Heart left ventricle (tissue), 16 donors: ENCODE data around the gene FAM221B. TPM values are rescaled to one million over a fixed set of nuclear protein-coding genes. Genes with fewer than 3 reads are reported as not detected.

Experiments used
- ATAC-seq, 4 donors: fragments of 200-7000 bp; cut with Tn5 transposase; one replicate each; pipeline ENCODE4 v1.9.1; 2020 to 2022; ENCODE audit warnings: moderate library complexity in 4 of 4, mild to moderate bottlenecking in 3 of 4, moderate number of reproducible peaks in 1 of 4
- DNase-seq, 5 donors: peaks; one replicate each; pipeline ENCODE4 v3.0.0-alpha.2; 2020
- H3K27ac ChIP-seq, 12 donors: fragments of 200-600 bp; sonication (generic) in 4 of 12; one replicate each; pipeline versions ENCODE4 v1.5.0 to v1.8.0; 2016 to 2022; ENCODE audit warnings: mild to moderate bottlenecking in 2 of 12
- H3K27me3 ChIP-seq, 9 donors: fragments of 200-600 bp; sonication (generic) in 2 of 9; one replicate each; pipeline versions ENCODE4 v1.5.1 to v1.8.0; 2016 to 2022; ENCODE audit warnings: mild to moderate bottlenecking in 3 of 9
- H3K36me3 ChIP-seq, 9 donors: fragments of 200-600 bp; sonication (generic) in 2 of 9; one replicate each; pipeline versions ENCODE4 v1.5.0 to v1.8.0; 2018 to 2022; ENCODE audit warnings: mild to moderate bottlenecking in 2 of 9
- H3K4me1 ChIP-seq, 12 donors: fragments of 200-600 bp; sonication (generic) in 4 of 12; one replicate each; pipeline versions ENCODE4 v1.5.0 to v1.8.0; 2016 to 2022; ENCODE audit warnings: mild to moderate bottlenecking in 3 of 12
- H3K4me3 ChIP-seq, 12 donors: fragments of 200-600 bp; sonication (generic) in 4 of 12; one replicate each; pipeline versions ENCODE4 v1.5.0 to v1.8.0; 2017 to 2022; ENCODE audit warnings: mild to moderate bottlenecking in 9 of 12, moderate library complexity in 4 of 12
- H3K9me3 ChIP-seq, 12 donors: fragments of 200-600 bp; sonication (generic) in 4 of 12; one replicate each; pipeline versions ENCODE4 v1.5.0 to v1.8.0; 2016 to 2022; ENCODE audit warnings: mild to moderate bottlenecking in 1 of 12
- POLR2A ChIP-seq, 2 donors: fragments of 450-650 bp; IDR thresholded peaks; one replicate each; pipeline ENCODE4 v1.6.1; 2017; ENCODE audit warnings: antibody characterized with exemption in 2 of 2, mild to moderate bottlenecking in 2 of 2, moderate library complexity in 2 of 2
- WGBS, 4 donors: extraction: QIAGEN DNeasy Blood & Tissue Kit in 2 of 4; methylation state at CpG; one replicate each; pipeline versions ENCODE4 v1.1.5 to v1.1.7; 2013 to 2018; 5-methylcytosine and 5-hydroxymethylcytosine counted together
- intact Hi-C, 10 donors: fragments of 100-400 bp; cut with DNase I; formaldehyde crosslinking; loops; one replicate each; pipeline versions ENCODE4 v1.11.1 to v1.14.2; 2022
- polyA plus RNA-seq, 2 donors: library from polyadenylated mRNA; stranded (reverse); fragments of 200-250 nt; gene quantifications; one replicate each; pipeline ENCODE4 v1.2.3, GENCODE V29; 2013
- total RNA-seq, 9 donors: library from RNA; depleted of rRNA in 2 of 9; stranded (reverse); fragments of >200 nt in 2 of 9; fragmentation: NEBNext Ultra II Directional in 3 of 9; extraction: Animal tissue kit (Norgen Biotek cat#: 25700) in 3 of 9; gene quantifications; one replicate each; pipeline versions ENCODE4 v1.1.0 to v1.2.4, GENCODE V29; 2016 to 2023
- TF ChIP-seq, protein P1 (sequence below), 12 donors: fragments of 200-600 bp; sonication (generic) in 4 of 12; IDR thresholded peaks; one replicate each; pipeline versions ENCODE4 v1.5.0 to v1.8.0; 2018 to 2022; ENCODE audit warnings: antibody characterized with exemption in 12 of 12, mild to moderate bottlenecking in 5 of 12
- donor health status: ischemic (EF 13 %, LVEDD 7.1; RV severe dilation, severe dysfunction).
- donor health status: healthy with polysubstance abuse.
- donor health status: DM: no; HTN: yes; CAD: no.
- donor health status: DM: no; HTN: no; CAD: no.
- donor health status: ischemic (EF 25% LVEDD 6.9; RV normal size, moderate dysfunction).
- donor health status: ischemic (EF 25% LVEDD 5.7; RV mildly dilated, moderate dysfunction).
- donor health status: healthy.
- donor health status: DM: yes; HTN: yes; CAD: no.
- donor health status: ischemic (EF 35%, LVEDD 5.7; RV mildly dilated, moderate dysfunction).
- donor health status: nonischemic (EF 11% LVEDD 7.7; RV severe dilation, severe dysfunction).
- donor health status: DM: yes; HTN: yes; CAD: no.
- donor health status: PGD.
- donor health status: ischemic (EF 29% LVEDD 5.4; RV normal size, mild dysfunction).
- donor health status: nonischemic (EF 23%, LVEDD 6.1; RV moderate dilation, normal function).

FAM221B gene
- total and polyA plus RNA-seq, 11 donors: not detected

- intact Hi-C loops: no loop called here
- Histone ChIP-seq H3K27ac (peak overlapping the region; percentile 0 to 73 (median 52)), H3K27me3 (no peaks in the 10 kb centered on the region), H3K9me3 (no peaks in the 10 kb centered on the region), H3K36me3 (no peaks in the 10 kb centered on the region), H3K4me1 (peaks cover 5 to 29% (median 22%) of the 10 kb centered on the region in 12 donors), H3K4me3 (no peak overlapping the region)
- 41 to 65% (median 44%) methylated on average over 1 of the region's 1 CpG for WGBS, 4 donors
- ATAC-seq: no peak
- DNase-seq: no peak
- TF ChIP-seq, protein P1, sequence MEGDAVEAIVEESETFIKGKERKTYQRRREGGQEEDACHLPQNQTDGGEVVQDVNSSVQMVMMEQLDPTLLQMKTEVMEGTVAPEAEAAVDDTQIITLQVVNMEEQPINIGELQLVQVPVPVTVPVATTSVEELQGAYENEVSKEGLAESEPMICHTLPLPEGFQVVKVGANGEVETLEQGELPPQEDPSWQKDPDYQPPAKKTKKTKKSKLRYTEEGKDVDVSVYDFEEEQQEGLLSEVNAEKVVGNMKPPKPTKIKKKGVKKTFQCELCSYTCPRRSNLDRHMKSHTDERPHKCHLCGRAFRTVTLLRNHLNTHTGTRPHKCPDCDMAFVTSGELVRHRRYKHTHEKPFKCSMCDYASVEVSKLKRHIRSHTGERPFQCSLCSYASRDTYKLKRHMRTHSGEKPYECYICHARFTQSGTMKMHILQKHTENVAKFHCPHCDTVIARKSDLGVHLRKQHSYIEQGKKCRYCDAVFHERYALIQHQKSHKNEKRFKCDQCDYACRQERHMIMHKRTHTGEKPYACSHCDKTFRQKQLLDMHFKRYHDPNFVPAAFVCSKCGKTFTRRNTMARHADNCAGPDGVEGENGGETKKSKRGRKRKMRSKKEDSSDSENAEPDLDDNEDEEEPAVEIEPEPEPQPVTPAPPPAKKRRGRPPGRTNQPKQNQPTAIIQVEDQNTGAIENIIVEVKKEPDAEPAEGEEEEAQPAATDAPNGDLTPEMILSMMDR (IDR thresholded peaks at IDR 0.05): no peak
- no peak for TF ChIP-seq POLR2A (IDR thresholded peaks at IDR 0.05)
These were observed 57.0 kb downstream of the FAM221B start for GRCh38 chr9:35771534-35771933.

- 2 to 21% (median 5%) methylated on average over 4 of the region's 4 CpGs for WGBS, 4 donors
- ATAC-seq: peak; percentile 88 to 92 (median 90)
- no peak for TF ChIP-seq POLR2A (IDR thresholded peaks at IDR 0.05)
- TF ChIP-seq, protein P1 (IDR thresholded peaks at IDR 0.05): no peak
- intact Hi-C loops: no loop called here
- Histone ChIP-seq H3K27ac (peak overlapping the region; percentile 6 to 73 (median 52)), H3K36me3 (no peaks in the 10 kb centered on the region), H3K4me1 (peaks cover 5 to 29% (median 22%) of the 10 kb centered on the region in 12 donors), H3K9me3 (no peaks in the 10 kb centered on the region), H3K4me3 (peak overlapping the region in 1 of 12 donors; percentile 21), H3K27me3 (no peaks in the 10 kb centered on the region)
- DNase-seq: peak in 4 of 5 donors; percentile 36 to 65 (median 54)
These were observed 57.5 kb downstream of the FAM221B start for GRCh38 chr9:35771075-35771433.

DNA sequence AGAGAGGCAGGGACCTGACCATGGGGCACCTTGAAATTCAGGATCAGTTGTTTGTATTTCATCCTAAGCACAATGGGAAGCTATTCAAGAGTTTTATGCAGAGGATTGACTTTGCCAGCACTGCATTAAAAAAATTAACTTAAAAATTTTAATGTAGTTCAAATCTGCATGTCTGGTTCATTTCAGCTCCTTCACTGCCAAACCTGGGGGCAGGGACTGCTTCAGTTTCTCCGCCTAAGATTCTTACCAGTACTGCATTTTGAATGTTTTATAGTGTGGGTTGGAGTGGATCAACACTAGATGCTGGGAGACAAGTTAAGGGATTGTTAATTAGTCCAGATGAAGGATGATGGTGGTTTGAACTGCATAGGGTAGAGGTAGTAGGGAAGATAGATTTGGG, 58.8 kb downstream of the FAM221B start:
- DNase-seq (no peak), ATAC-seq (no peak)
- H3K27ac ChIP-seq: no peak overlapping the region
- no peaks in the 10 kb centered on the region for H3K36me3 ChIP-seq
- intact Hi-C loops: no loop called here
- H3K4me1 ChIP-seq: peaks cover 5 to 24% (median 17%) of the 10 kb centered on the region in 12 donors
- no peak overlapping the region for H3K4me3 ChIP-seq
- WGBS, 4 donors: 96 to 99% (median 97%) methylated on average over 1 of the region's 1 CpG
- no peaks in the 10 kb centered on the region for H3K27me3 ChIP-seq
- H3K9me3 ChIP-seq: no peaks in the 10 kb centered on the region
- TF ChIP-seq, protein P1 (IDR thresholded peaks at IDR 0.05): no peak
- TF ChIP-seq POLR2A (IDR thresholded peaks at IDR 0.05): no peak

DNA sequence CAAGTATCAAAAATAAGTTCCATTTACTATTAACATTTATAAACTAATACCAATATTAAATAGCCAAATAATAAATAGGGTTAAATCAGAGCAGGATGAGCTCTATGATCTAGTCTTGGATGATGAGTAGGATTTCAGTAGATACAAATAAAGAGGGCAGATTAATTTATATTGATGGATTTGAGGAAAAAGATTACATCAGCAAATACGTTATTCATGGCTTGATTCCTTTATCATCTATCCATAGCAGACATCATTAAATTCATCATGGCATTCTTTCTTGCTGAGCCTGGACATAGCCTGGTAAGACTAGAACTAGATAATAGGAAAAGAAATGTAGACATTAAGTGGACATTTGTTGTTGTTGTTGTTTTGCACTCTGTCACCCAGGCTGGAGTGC, 61.1 kb downstream of the FAM221B start:
- Histone ChIP-seq H3K27me3 (no peaks in the 10 kb centered on the region), H3K4me1 (peaks cover 5 to 24% (median 17%) of the 10 kb centered on the region in 12 donors), H3K4me3 (no peak overlapping the region), H3K36me3 (no peaks in the 10 kb centered on the region), H3K9me3 (no peaks in the 10 kb centered on the region), H3K27ac (no peak overlapping the region)
- WGBS, 4 donors: 90 to 96% (median 91%) methylated on average over 1 of the region's 1 CpG
- intact Hi-C loops: no loop called here
- DNase-seq (no peak), ATAC-seq (no peak)
- no peak for TF ChIP-seq POLR2A (IDR thresholded peaks at IDR 0.05)
- TF ChIP-seq, protein P1 (IDR thresholded peaks at IDR 0.05): no peak
